Activated CD4-positive, alpha-beta T cell treated with anti-CD3 and anti-CD28 coated beads, Interleukin-2, amount 50 U/mL, for 4 hours (primary cell): ENCODE measurements around the gene TMEM233.
"Not testable (repeated sequence)": the region's sequence is repeated elsewhere in the genome, so short reads cannot be mapped to it uniquely, and the experiment has no call there.

ENCODE experiments used
- DNase-seq, 2 experiments: peaks; one replicate each; pipeline ENCODE4 v3.0.0-alpha.2; 2020

TMEM233 gene

DNA sequence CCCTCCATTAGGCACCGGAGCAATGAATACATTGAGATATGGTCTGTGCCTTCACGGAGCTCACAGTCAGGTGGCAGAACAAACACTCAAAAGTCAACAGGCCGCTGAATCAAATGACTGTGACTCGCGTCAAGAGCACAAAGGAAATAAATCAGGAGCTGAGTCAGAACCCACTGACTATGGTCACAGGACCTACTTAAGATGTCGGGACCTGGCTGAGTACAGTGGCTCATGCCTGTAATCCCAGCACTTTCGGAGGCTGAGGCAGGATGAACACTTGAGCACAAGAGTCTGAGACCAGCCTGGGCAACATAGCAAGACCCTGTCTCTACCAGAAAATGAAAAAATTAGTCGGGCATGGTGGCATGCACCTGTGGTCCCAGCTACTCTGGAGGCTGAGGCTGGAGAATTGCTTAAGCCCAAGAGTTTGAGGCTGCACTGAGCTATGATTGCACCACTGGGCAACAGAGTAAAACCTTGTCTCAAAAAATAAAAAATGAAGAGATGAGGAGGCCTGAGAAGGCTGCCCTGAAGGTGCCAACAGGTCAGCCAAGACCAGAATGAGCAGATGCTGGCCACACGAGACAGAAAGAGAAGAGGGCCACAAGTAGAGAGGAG is 19.9 kb downstream of the TMEM233 start:
- no peak for DNase-seq

DNA sequence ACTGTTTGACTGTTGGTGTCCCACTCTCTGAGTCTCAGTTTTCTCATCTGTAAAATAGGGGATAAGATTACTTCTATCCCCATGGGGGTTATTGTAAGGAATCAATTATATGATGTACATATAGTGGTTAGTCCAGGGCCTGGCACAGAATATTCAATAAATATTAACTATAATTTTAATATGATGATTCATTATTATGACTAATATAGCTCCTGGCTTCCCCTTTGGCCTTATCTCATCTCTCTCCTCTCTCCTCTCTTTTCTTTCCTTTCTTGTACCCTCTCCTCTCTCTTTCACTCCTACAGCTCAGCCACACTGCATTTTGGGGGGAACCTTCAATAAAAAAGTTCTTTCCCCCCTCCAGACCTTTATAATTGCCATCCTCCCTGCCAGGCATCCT is 21.1 kb downstream of the TMEM233 start:
- no peak for DNase-seq

DNA sequence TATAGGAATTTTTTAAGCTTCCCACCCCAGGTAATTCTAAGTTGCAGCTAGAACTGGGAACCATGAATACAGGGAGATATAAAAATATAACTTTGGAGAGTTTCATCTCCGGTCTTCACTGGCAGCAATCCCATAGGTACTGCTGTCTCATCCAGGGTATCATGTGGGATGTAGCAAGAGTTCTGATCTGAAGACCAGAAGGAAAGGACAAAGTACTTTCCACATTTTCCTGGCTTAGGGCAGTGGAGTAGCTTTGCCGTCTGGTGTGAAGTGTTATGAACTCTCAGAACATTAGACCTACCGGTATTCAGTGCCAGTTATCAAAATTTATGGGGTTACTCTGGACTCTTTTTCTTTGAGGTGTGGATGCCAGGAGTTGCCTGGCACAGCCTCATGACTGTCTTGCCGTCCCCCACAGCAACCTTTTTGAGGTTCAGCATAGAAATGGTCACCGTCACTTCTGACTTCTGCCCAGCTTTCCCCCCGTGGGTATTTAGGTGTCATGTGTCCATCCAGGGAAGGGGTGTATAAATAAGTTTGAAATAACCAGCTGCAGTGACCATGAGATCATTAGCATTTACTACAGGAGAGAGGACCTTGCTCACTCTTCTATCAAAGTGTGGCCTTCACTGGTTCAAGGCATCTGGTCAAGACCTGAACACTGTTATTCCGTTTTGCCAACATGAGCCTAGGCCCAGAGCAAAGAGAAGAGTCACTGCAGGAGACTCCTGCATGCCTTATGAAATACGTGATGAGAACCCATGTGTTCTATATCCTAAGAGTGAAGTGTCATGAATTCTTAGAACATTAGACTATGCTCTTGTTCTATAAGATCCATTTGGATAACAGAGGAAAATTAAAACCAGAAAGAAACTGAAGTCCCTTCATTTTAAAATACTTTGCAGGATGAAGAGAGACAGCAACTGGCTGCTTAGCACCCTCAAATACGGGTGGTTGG is 22.2 kb downstream of the TMEM233 start:
- no peak for DNase-seq

DNA sequence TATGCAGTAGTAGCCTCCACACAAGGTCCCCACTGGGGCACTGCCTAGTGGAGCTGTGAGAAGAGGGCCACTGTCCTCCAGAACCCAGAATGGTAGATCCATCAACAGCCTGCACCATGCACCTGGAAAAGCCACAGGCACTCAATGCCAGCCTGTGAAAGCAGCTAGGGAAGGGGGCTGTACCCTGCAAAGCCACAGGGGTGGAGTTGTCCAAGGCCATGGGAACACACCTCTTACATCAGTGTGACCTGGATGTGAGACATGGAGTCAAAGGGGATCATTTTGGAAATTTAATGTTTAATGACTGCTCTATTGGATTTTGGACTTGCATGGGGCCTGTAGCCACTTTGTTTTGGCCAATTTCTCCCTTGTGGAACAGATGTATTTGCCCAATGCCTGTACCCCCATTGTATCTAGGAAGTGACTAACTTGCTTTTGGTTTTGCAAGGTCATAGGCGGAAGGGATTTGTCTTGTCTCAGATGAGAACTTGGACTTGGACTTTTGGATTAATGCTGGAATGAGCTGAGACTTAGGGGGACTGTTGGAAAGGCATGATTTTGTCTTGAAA is 24.8 kb downstream of the TMEM233 start:
- not testable (repeated sequence) for DNase-seq

DNA sequence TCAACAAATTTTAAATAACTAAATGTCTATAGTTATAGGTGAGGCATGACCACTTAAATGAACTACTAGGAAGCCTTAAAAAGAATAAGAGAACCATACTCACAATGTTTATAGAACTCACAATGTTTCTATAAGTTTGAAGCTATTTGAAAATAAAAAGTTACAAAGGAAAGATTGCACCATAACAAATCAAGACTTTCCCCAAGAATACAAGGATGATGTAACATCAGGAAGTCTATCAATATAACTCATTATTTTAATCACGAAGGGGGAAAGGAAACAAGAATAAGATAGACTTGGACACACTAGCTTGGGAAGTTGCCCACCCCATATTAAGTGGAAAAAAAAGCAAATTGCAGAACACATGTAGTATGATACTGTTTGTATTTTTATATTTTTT is 26.9 kb downstream of the TMEM233 start:
- DNase-seq, result no peak

DNA sequence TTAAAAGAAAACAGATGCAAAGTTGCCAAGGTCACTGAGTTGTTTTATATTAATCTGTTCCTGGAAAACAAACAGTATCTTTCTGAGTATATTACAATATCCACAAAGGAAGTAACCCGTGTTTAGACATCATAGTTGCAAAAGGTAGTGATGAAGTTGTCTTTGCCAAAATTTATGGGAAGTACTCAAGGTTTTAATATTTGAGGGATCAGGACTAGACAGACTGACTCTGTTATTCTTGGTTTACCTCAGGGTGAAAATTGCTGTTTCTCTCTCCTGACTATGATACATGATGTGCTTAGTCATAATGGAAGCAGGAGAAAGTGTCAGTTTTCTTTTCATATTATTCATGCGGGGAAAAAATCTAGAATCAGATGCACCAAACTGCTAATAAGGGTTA is 28.3 kb downstream of the TMEM233 start:
- no peak for DNase-seq

DNA sequence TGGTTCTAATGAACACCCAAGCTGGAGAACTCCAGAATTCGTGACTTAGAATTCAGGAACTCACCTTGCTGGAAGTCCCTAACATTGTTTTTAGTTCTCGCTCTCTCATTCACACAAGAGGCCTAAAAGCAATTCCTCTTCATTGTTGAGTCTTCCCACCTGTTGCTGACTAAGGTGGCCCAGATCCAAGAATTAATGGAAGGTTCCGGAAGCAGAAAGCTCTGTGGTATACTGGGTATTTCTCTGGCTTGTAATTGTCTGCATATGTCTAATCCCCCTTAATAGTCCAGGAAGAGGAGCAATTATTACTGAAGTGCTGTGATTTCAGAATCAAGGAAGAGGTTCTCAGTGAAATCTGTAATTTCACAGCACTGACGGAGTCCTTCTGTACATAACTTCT is 31.4 kb downstream of the TMEM233 start:
- no peak for DNase-seq

DNA sequence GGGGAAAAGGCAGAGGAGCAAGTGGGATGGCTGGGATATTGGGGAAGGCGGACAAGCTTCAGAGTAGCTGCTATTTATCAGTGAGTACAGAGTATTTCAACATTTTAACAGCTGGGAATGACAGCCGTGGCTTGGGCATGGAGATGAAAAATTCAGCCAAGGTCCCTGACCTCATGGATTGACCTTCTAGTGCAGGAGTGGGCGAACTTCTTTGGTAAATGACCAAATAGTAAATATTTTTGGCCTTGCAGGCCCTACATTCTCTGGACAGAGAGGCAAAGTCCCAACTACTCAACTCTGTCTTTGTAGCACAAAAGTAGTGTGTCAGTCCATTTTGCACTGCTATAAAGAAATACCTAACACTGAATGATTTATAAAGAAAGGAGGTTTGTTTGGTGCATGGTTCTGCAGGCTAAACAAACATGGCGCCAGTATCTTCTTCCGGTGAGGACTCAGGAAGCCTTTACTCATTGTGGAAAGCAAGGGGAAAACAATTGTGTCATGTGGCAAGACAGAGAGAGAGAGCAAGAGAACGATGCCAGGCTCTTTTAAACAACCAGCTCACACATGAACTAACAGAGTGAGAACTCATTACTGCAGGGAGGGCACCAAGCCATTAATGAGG is 33.6 kb downstream of the TMEM233 start:
- no peak for DNase-seq

DNA sequence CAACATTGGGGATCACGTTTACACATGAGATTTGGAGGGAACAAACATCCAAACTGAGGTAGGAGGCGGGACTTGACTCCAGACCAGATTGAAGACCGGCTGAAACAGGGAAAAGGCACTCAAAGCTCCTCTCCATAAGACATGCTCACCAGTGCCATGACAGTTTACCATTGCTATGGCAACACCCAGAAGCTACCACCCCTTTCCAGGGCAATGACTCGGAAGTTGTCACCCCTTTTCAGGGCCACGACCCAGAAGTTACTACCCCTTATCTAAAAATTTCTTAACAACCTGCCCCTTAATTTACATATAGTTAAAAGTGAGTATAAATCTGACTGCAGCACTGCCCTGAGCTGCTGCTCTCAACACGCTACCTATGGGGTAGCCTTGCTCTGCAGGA is 34.1 kb downstream of the TMEM233 start:
- DNase-seq, result no peak

DNA sequence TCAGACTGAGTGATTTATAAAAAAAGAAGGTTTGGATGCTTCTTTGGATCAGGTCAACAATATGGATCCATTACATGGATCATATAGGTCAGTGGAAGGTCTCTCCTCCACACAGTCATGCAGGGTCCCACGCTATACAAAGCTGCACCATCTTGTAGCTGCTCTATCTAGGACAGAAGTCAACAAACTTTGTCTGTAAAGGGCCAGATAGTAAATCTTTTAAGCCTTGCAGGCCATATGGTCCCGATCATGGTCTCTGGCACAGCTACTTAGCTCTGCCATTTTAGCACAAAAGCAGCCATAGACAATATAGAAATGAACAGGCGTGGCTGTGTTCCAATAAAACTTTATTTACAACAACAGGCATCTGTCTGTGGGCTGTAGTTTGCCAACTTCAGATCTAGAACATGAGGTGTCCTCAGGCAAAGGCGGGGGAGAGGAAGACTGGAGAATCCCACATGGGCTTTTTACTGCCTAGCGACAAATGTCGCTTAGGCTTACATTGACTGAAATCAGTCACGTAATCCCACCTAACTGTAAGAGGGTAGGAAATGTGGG is 36.7 kb downstream of the TMEM233 start:
- no peak for DNase-seq

DNA sequence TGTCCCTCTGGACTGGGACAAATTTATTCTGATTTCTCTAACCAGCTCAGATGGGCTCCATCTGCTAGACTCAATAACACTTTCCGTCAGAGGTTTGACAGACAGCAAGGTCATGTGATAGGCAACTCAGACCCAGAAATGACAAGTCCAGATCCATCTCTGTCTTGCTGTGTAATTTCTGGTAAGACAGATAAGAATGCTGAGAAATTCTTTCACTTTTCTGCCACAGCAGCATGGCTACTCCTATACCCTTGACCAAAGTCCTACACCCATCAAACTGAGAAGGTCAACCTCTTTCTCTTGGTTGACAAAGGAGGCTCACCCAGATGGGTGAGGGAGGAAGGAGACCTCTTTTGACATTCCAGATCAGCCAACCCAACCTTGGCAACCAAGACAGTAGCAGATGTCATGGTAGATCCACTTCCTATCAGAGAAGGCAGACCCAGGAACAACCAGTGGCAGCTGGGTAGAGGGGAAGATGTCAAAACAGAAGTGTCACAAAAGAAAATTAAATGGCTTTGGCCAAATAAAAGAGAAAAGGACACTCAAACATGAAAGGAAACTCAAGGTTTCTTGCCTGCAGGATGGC is 37.5 kb downstream of the TMEM233 start:
- DNase-seq, result no peak

DNA sequence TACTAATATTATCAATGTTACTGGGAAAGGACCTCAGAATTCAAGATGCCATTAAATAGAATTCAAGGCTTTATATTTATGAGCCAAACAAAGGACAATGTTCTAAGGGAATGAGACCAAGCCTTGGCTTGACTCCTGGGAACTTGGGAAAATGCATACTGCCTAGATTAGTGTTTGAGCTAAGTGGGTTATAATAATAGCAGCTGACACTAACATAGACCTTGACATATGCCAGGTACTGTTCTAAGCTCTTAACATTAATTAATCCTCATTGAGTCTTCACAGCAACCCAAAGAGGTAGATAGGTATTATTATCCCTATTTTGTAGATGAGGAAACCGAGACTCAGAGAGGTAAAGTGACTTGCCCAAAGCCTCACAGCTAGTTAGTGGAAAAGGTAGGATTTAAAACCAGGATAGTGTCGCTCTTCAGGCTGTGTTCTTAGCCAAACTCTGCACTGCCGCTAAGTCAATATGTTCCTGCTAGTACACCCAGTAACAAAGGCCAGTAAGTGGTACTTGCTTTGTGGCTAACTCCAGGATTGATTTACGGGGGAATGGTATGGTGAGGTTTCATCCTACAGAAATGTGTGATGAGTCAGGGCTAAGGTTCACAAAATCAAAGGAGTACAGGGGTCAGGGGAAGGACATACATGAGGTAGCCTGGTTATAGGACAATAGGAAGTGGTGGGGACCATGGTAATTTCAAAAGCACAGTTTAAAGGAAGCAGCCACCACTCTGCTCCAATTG is 38.5 kb downstream of the TMEM233 start:
- DNase-seq, result no peak

DNA sequence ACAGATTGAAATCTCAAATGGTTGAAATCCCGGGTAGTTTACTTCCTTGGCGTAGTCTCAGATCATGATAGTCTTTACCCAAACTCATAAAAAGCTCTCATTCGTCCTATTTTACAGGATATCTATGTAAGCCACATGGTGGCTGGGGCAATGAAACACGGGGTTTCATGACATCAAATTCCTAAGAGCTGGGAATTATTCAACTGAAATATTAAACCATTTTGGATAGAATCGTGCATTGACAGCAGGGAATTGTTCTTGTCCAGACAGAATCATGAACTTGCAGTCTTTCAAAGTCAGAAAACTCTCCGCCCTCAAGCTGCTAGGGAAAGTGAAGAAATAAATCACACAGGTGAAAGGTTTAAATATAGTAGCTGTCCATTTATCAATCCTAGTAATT is 41.2 kb downstream of the TMEM233 start:
- no peak for DNase-seq

DNA sequence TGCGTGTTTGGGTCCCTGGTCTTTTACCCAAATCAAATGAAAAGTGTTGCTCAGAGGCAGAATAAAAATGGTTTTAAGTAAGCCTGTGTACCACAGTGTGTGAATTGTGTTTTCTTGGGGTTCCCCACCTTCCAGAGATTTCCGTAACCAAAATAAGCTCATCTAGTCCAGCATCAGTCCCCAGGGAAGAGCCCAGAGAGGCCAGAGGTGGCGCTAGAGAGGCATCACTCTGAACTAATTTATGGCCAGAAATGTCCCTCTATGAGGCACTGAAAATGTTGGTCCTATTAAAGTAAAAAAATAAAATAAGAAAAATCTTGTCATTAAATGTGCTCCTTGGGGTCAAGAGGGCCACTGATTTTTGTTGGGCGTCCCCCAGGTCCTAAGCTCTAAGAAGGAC is 49.4 kb downstream of the TMEM233 start:
- DNase-seq, result no peak

DNA sequence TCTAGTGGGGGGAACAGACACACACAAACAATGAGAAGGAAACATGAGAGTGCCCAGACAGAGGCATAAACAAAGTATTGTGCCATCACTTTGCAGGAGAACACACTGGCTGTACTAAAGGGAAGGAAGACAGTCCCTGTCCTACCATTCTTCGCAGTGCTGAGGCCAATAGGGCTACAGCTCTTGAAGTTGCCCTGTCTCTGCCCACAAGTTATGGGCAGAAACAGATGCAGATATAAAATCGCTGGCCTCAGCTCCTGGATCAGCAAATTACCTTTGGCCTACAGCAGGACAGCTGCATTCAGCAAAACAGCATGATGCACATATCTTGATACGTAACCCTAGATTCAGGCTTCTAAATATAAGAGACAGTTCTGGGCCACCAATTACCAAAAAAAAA is 51.4 kb downstream of the TMEM233 start:
- DNase-seq, result no peak

DNA sequence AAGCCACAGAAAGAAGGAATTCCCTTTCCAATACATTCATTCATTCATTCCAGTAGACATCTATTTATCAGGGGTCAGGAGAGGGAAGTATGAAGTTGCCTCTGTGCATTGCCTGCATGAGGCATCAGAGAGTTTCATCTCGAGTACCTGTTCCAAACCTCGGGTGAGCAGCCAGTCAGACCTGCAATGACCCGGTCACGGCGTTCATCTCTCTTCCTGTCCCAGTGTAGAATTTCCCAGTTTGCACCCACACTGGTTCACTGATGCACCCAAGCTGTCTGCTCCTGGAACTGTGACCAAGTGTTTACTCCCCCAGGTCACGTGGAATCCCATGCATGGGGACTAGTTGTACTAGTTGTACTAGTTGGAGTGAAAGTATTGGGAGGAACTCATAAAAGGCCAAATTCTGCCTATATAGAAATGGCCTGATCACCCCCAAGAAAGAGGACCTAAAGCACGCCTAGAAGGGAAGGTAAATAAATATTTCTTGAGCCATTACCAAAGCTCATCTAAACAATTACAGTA is 52.0 kb downstream of the TMEM233 start:
- DNase-seq, result no peak

DNA sequence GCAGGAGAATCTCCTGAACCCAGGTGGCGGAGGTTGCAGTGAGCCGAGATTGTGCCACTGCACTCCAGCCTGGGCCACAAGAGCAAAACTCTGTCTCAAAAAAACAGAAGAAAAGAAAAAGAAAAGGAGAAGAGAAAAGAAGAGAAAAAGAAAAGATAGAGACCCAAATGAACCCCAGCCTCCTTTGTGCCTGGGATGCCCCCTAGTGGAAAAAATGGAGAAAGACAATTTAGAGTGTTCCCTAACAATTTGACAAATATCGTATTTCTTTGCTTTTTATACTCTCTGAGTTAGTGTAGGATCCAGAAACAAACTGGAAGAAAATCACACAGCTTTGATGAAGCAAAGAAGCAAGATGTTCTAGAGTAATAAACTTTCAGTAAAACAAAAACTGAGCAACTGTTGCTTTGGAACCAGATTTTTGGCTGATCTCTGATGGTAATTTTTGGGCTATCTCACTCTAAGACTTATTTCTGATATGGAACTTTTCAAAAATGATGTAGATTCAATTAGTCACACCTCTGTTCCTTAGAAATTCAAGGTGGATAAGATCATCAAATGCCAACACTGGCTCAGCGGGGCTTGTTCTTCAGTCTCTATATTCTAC is 55.7 kb downstream of the TMEM233 start:
- DNase-seq, result no peak

DNA sequence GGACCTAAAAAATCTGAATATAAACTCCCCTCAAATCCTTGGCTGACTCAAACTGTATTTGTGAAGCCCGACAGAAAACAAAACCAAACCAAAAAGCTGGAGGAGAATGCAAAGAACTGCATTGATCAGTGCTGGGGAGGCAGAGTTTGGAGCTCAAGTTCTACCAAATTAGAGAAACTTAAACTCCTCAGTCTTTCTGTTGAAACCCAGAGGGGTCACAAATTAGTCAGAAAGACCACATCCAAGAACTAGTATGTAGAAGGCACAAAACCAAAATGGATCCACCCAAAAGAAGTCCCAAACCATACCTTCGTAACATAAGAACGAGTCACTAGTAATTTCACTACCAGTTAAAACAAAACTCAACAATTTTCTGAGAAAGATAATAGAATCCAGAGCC is 59.1 kb downstream of the TMEM233 start:
- no peak for DNase-seq

DNA sequence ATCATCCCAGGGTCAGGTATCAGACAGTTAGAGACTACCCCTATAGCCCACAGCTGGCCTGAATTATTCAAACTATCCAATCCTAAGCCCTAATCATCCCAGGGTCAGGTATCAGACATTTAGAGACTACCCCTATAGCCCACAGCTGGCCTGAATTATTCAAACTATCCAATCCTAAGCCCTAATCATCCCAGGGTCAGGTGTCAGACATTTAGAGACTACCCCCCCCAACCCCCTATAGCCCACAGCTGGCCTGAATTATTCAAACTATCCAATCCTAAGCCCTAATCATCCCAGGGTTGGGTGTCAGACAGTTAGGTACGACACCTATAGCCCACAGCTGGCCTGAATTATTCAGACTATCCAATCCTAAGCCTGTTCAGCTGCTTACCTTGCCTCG is 63.4 kb downstream of the TMEM233 start:
- DNase-seq, result not testable (repeated sequence)

DNA sequence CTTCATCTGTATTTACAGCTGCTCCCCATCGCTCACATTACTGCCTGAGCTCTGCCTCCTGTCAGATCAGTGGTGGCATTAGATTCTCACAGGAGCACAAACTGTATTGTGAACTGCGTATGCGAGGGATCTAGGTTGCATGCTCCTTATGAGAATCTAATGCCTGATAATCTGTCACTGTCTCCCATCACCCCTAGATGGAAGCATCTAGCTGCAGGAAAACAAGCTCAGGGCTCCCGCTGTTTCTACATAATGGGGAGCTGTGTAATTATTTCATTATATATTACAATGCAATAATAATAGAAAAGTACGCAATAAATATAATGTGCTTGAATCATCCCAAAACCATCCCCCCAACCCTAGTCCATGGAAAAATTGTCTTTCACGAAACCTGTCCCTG is 64.6 kb downstream of the TMEM233 start:
- DNase-seq, result not testable (repeated sequence)

DNA sequence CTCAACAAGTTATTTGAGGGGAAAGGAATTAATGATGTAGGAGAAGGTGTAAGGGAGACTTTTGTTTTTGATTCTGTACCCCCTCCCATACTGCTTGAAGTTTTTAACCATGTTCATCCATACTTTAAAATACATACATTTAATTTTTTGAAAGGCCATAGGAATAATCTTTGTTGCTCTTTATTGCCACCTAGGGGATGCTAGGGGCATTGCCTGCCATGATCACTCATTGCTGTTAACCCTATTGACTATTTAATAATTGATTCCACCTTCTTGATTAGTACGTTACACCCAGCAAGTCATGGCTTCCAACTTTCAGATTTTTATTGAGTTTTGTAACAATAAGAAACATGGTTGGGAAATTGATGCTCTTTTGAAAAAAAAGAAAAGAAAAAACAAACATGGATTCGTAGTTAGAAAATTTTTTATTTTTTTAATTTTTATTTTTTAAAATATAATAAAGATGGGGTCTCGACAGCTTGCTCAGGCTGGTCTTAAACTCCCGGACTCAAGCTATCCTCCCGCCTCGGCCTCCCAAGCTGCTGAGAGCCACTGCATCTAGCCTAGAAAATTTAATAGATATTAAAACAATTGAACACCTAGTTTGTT is 65.8 kb downstream of the TMEM233 start:
- peak; percentile 35 to 37 for DNase-seq
